GM10248 (cell line): Measurements from ENCODE around the gene COL4A2.

Source experiments
- CTCF ChIA-PET: fragments of 300-600 bp; sonication (Branson Sonifier 250); formaldehyde crosslinking; extraction: SDS; loops from one replicate; lab custom pipeline; 2021; ENCODE audit warnings: antibody characterized with exemption; lab: Yijun Ruan, JAX
- POLR2A ChIA-PET: fragments of 350-650 bp; sonication (Branson Sonifier 250); formaldehyde crosslinking; extraction: SDS; loops from one replicate; lab custom pipeline; 2020; ENCODE audit warnings: antibody characterized with exemption; lab: Yijun Ruan, JAX
- DNase-seq: peaks from one replicate; pipeline ENCODE4 v3.0.0; 2012; ENCODE audit errors: extremely low spot score
- CTCF ChIP-seq: IDR thresholded peaks from 2 replicates; pipeline ENCODE4 v1.5.1; 2012; ENCODE audit warnings: mild to moderate bottlenecking, low read depth; ENCODE audit errors: extremely low read depth, missing control alignments, control extremely low read depth

The COL4A2 gene

DNA sequence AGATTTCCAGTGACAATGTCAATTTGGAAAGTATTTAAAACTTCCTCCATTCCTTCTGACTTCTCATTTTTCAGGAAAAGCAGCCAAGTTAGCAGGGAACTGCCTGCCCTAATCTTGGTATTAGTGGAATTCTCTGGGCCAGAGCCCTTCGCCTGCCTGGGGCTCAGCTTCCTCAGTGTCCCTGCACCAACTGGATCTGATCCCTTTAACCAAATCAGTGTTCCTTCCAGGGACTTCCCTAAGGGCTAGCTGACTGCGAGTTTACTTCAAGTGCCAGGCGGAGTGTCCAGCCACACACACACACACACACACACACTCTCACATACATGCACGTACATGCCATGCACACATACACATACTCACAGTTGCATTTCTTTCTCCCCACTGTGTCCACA, 234.4 kb downstream of the COL4A2 start:
- no peak for DNase-seq
- TF ChIP-seq CTCF = no peak
- ChIA-PET POLR2A (no interaction called here), CTCF (interaction anchor here (0.7 to 3.1 kb wide), 5 partner anchors 12 to 86 kb away, joined by 3 to 9 read pairs (median 3); no protein-coding TSS in a partner anchor)

DNA sequence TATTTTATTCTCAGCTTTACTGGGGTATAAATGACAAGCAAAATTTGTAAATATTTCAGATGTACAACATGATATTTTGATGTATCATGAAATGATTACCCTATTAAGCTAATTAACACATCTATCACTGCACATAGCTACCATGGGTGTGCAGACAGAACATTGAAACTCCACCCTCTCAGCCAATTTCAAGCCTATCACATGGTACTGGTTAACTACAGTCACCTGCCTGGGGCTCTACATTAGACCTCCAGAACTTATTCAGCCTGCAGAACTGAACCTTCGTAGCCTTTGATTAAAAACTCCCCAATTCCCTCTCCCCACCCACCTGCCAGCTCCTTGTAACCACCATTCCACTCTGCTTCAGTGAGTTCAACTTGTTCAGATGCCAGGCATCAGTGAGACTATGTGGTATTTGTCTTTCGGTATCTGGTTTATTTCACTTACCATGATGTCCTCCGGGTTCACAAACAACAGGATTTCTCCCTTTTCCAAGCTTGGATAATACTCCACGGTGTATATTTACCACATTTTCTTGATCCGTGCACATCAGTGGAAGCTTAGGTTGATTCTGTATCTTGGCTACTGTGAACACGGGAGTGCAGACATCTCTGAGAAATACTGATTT, 235.2 kb downstream of the COL4A2 start:
- TF ChIP-seq CTCF = no peak
- CTCF ChIA-PET = interaction anchor here (1.2 to 3.1 kb wide), 4 partner anchors 15 to 86 kb away, joined by 3 to 9 read pairs (median 3); no protein-coding TSS in a partner anchor
- POLR2A ChIA-PET = no interaction called here
- no peak for DNase-seq

DNA sequence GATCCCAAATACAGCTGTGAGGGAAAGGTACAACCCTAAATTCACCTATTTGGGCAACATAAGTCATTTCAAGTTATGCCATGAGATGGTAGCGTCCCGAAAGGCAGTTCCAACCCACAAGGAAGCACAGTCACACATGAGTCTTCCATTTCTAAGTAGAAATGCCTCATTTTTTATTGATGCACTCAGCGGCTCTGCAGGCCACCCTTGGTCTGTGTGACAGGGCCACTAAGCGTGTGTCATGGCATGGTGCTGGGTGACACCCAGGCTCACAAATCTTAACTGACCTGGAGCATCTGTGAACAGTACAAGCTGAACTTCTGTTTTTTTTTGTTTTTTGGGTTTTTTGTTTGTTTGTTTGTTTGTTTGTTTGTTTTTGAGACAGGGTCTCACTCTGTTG, 239.3 kb downstream of the COL4A2 start:
- ChIA-PET CTCF (interaction anchor here (0.9 to 2.1 kb wide), 6 partner anchors 10 to 47 kb away, joined by 3 to 7 read pairs (median 3); no protein-coding TSS in a partner anchor), POLR2A (interaction anchor here (0.6 kb wide), 1 partner anchor 10 kb away, joined by 7 read pairs; no protein-coding TSS in a partner anchor)
- DNase-seq = no peak
- TF ChIP-seq CTCF = no peak

- POLR2A ChIA-PET = interaction anchor here (0.6 kb wide), 1 partner anchor 11 kb away, joined by 7 read pairs; no protein-coding TSS in a partner anchor
- no peak for DNase-seq
- TF ChIP-seq CTCF = no peak
- CTCF ChIA-PET = interaction anchor here (0.9 to 3.0 kb wide), 5 partner anchors 9 to 24 kb away, joined by 3 to 14 read pairs (median 3); no protein-coding TSS in a partner anchor
Measured at GRCh38 chr13:110546926-110547325, 239.8 kb downstream of the COL4A2 start.

GRCh38 chr13:110548891-110549794, 242.1 kb downstream of the COL4A2 start:
- DNase-seq = no peak
- ChIA-PET POLR2A (interaction anchor here (0.8 kb wide), 1 partner anchor 10 kb away, joined by 3 read pairs; no protein-coding TSS in a partner anchor), CTCF (interaction anchor here (0.8 to 3.0 kb wide), 5 partner anchors 11 to 94 kb away, joined by 3 to 14 read pairs (median 6); partner anchors contain the start of gene RAB20)
- no peak for TF ChIP-seq CTCF

DNA sequence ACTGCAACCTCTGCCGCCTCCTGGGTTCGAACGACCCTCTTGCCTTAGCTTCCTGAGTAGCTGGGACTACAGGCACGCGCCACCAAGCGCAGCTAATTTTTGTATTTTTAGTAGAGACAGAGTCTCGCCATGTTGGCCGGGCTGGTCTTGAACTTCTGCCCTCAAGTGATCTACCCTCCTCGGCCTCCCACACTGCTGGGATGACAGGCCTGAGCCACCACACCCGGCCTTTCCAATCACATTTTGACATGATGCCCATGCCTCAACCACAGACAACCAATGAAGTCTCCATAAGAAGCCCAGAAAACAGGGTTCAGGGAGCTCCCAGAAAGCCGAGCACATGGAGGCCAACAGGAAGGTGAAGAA, 242.7 kb downstream of the COL4A2 start:
- ChIA-PET POLR2A (no interaction called here), CTCF (interaction anchor here (1.3 to 3.0 kb wide), 3 partner anchors 10 to 13 kb away, joined by 6 to 14 read pairs (median 6); partner anchors contain the start of gene RAB20)
- TF ChIP-seq CTCF = no peak
- DNase-seq = no peak
